Measurements from ENCODE around the gene NAGLU. TPM values are rescaled to one million over a fixed set of nuclear protein-coding genes. Genes with fewer than 3 reads are reported as not detected.

The NAGLU gene
- total and polyA plus RNA-seq, 2 of the 13 experiments (the other 11 are each of a cell fraction or from before 2014, with no cell fraction given), result 28.2 to 40.1 TPM

GRCh38 chr17:42517516-42517915 is 18.5 kb upstream of the NAGLU start (continued):
- TF ChIP-seq ZBTB33 (CRISPR knock-in tag; IDR thresholded peaks at IDR 0.05) (peak; percentile 53; the same call in 1 of the 2 replicates), HNF1A (IDR thresholded peaks at IDR 0.05; ENCODE audit: low read depth) (no peak), HNF1A (CRISPR knock-in tag; IDR thresholded peaks at IDR 0.05; ENCODE audit: borderline replicate concordance) (peak; percentile 54; the same call in 1 of the 2 replicates), ZUFSP (CRISPR knock-in tag; IDR thresholded peaks at IDR 0.05; ENCODE audit: borderline replicate concordance) (no peak), ZNF10 (CRISPR knock-in tag; IDR thresholded peaks at IDR 0.05; ENCODE audit: borderline replicate concordance, low read depth) (no peak), ZNF431 (CRISPR knock-in tag; IDR thresholded peaks at IDR 0.05; ENCODE audit: borderline replicate concordance, low read depth) (no peak), HIVEP1 (CRISPR knock-in tag; IDR thresholded peaks at IDR 0.05) (no peak), IKZF5 (CRISPR knock-in tag; IDR thresholded peaks at IDR 0.05) (peak; percentile 66; the same call in 1 of the 2 replicates), ZFP37 (CRISPR knock-in tag; IDR thresholded peaks at IDR 0.05; ENCODE audit: borderline replicate concordance) (peak; percentile 81; the same call in 1 of the 2 replicates), ZSCAN20 (CRISPR knock-in tag; IDR thresholded peaks at IDR 0.05; ENCODE audit: borderline replicate concordance) (no peak), ZBED4 (CRISPR knock-in tag; IDR thresholded peaks at IDR 0.05; ENCODE audit: borderline replicate concordance) (peak; percentile 42; the same call in 1 of the 2 replicates), ZNF776 (CRISPR knock-in tag; IDR thresholded peaks at IDR 0.05) (no peak), FOXM1 (CRISPR knock-in tag; IDR thresholded peaks at IDR 0.05) (no peak), AHR (CRISPR knock-in tag; IDR thresholded peaks at IDR 0.05) (peak; percentile 76; the same call in 1 of the 2 replicates)

Measured in HepG2 (cell line).